ENCODE results near the gene AFAP1L1. TPM values are rescaled to one million over a fixed set of nuclear protein-coding genes. Genes with fewer than 3 reads are reported as not detected.

Gene AFAP1L1
- total and polyA plus RNA-seq, 2 of the 13 experiments (the other 11 are each of a cell fraction or from before 2014, with no cell fraction given), result 0.38 to 1.0 TPM

GRCh38 chr5:149242339-149242738 is 29.3 kb upstream of the AFAP1L1 start:
- no peak overlapping the region for H3K4me2 ChIP-seq (ENCODE audit: low read depth, low read length)
- H3K79me2 ChIP-seq (ENCODE audit: insufficient read depth, low read length), result no peaks in the 10 kb centered on the region
- TF ChIP-seq, protein P1, sequence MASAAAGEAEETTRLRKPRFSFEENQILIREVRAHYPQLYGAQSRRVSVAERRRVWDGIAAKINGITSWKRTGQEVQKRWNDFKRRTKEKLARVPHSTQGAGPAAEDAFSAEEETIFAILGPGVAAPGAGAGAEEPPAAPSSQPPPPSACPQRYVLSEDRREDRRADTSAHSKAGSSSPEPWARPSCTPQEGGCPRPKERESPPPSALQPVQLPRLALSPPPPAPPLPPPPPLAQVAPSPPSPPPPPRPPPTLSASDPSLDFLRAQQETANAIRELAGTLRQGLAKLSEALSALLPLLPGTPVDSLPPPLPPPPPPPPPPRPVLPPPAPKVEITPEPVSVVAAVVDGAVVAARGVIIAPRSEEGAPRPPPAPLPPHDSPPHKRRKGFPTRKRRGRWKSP (CRISPR knock-in tag; IDR thresholded peaks at IDR 0.05), result no peak
- no peak for TF ChIP-seq TBP (CRISPR knock-in tag; IDR thresholded peaks at IDR 0.05)
- TF ChIP-seq, protein P2, sequence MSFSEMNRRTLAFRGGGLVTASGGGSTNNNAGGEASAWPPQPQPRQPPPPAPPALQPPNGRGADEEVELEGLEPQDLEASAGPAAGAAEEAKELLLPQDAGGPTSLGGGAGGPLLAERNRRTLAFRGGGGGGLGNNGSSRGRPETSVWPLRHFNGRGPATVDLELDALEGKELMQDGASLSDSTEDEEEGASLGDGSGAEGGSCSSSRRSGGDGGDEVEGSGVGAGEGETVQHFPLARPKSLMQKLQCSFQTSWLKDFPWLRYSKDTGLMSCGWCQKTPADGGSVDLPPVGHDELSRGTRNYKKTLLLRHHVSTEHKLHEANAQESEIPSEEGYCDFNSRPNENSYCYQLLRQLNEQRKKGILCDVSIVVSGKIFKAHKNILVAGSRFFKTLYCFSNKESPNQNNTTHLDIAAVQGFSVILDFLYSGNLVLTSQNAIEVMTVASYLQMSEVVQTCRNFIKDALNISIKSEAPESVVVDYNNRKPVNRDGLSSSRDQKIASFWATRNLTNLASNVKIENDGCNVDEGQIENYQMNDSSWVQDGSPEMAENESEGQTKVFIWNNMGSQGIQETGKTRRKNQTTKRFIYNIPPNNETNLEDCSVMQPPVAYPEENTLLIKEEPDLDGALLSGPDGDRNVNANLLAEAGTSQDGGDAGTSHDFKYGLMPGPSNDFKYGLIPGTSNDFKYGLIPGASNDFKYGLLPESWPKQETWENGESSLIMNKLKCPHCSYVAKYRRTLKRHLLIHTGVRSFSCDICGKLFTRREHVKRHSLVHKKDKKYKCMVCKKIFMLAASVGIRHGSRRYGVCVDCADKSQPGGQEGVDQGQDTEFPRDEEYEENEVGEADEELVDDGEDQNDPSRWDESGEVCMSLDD (CRISPR knock-in tag; IDR thresholded peaks at IDR 0.05; ENCODE audit: borderline replicate concordance), result no peak
- no peak for TF ChIP-seq IKZF1 (IDR thresholded peaks at IDR 0.05)
- no peak overlapping the region for H3K27ac ChIP-seq (ENCODE audit: extremely low read length, insufficient read depth, low read length)
- no peaks in the 10 kb centered on the region for H3K9me3 ChIP-seq (ENCODE audit: low read length)
- 97% methylated on average over 3 of the region's 3 CpGs for WGBS (ENCODE audit: low lambda C conversion rate)
- H4K20me1 ChIP-seq (ENCODE audit: insufficient read depth, low read length), result no peaks in the 10 kb centered on the region
- BruUV-seq (replicated peaks), result no TSS peak
- intact Hi-C loops (cut with micrococcal nuclease; ENCODE audit: unreplicated experiment), result no loop called here
- no peak overlapping the region for H3K4me3 ChIP-seq (replicated peaks in 1 of 3; ENCODE audit: insufficient read depth in 1 of 3, low read depth in 2 of 3, low read length in 3 of 3)
- no peaks in the 10 kb centered on the region for H3K36me3 ChIP-seq (replicated peaks in 1 of 2; ENCODE audit: control insufficient read depth in 1 of 2, insufficient read depth in 2 of 2, low read length in 2 of 2)
- FAIRE-seq (no peak), DNase-seq (ENCODE audit: low spot score) (no peak), ATAC-seq (no peak)
- no peaks in the 10 kb centered on the region for H3K4me1 ChIP-seq (ENCODE audit: insufficient read depth, low read length)
- ChIA-PET POLR2A (no interaction called here), CTCF (ENCODE audit: low intra/inter-chr PET ratio, low total read pairs) (no interaction called here)
- no peaks in the 10 kb centered on the region for H3K27me3 ChIP-seq (ENCODE audit: control insufficient read depth in 1 of 2, insufficient read depth in 2 of 2, low read length in 2 of 2)
- H3K9ac ChIP-seq (ENCODE audit: insufficient read depth, low read depth, low read length), result no peak overlapping the region
- in situ Hi-C loops (cut with HindIII; ENCODE audit: extremely low pct_ligation_motif_present, low pct_unique_long_range_greater_than_20kb), result no loop called here
- no peak overlapping the region for H2AFZ ChIP-seq (ENCODE audit: low read length)

GRCh38 chr5:149246906-149247305 is 24.8 kb upstream of the AFAP1L1 start:
- no TSS peak for BruUV-seq (replicated peaks)
- Histone ChIP-seq H3K9me3 (ENCODE audit: low read length) (no peaks in the 10 kb centered on the region), H4K20me1 (ENCODE audit: insufficient read depth, low read length) (no peaks in the 10 kb centered on the region), H3K9ac (ENCODE audit: insufficient read depth, low read depth, low read length) (no peak overlapping the region), H3K27me3 (ENCODE audit: control insufficient read depth in 1 of 2, insufficient read depth in 2 of 2, low read length in 2 of 2) (no peaks in the 10 kb centered on the region), H3K4me2 (ENCODE audit: low read depth, low read length) (no peak overlapping the region), H3K4me1 (ENCODE audit: insufficient read depth, low read length) (no peaks in the 10 kb centered on the region), H3K36me3 (replicated peaks in 1 of 2; ENCODE audit: control insufficient read depth in 1 of 2, insufficient read depth in 2 of 2, low read length in 2 of 2) (no peaks in the 10 kb centered on the region), H2AFZ (ENCODE audit: low read length) (no peak overlapping the region), H3K79me2 (ENCODE audit: insufficient read depth, low read length) (no peaks in the 10 kb centered on the region), H3K4me3 (replicated peaks in 1 of 3; ENCODE audit: insufficient read depth in 1 of 3, low read depth in 2 of 3, low read length in 3 of 3) (no peak overlapping the region), H3K27ac (ENCODE audit: extremely low read length, insufficient read depth, low read length) (no peak overlapping the region)
- ChIA-PET CTCF (ENCODE audit: low intra/inter-chr PET ratio, low total read pairs) (no interaction called here), POLR2A (no interaction called here)
- in situ Hi-C loops (cut with HindIII; ENCODE audit: extremely low pct_ligation_motif_present, low pct_unique_long_range_greater_than_20kb), result no loop called here
- TF ChIP-seq ZNF800 (CRISPR knock-in tag; IDR thresholded peaks at IDR 0.05), result no peak
- 0 out of 4 replicates have a peak, but pooled peaks of 1 of the 2 experiments have one; percentile 11 for TF ChIP-seq MAFK (conservative IDR thresholded peaks at IDR 0.05 in 1 of 2, IDR thresholded peaks at IDR 0.05 in 1 of 2; ENCODE audit: low read length in 2 of 2)
- no peak for TF ChIP-seq ZNF773 (CRISPR knock-in tag; IDR thresholded peaks at IDR 0.05; ENCODE audit: borderline replicate concordance)
- no peak for TF ChIP-seq ZNF253 (CRISPR knock-in tag; IDR thresholded peaks at IDR 0.05; ENCODE audit: borderline replicate concordance)
- ATAC-seq (no peak), FAIRE-seq (no peak), DNase-seq (ENCODE audit: low spot score) (no peak)
- WGBS (ENCODE audit: low lambda C conversion rate), result 85% methylated on average over 4 of the region's 4 CpGs
- intact Hi-C loops (cut with micrococcal nuclease; ENCODE audit: unreplicated experiment), result no loop called here

Measured in HepG2 (cell line).